PFSK-1 (cell line): ENCODE results near the gene PAQR3.

ENCODE experiments used
- POLR2AphosphoS5 ChIP-seq: IDR thresholded peaks from 2 replicates; pipeline ENCODE4 v1.6.1; 2012; ENCODE audit warnings: low read depth, mild to moderate bottlenecking, control low read depth, low read length, moderate library complexity
- REST ChIP-seq, 2 experiments: IDR thresholded peaks; 2 replicates each; pipeline versions ENCODE4 v1.6.1 to v1.8.0; 2011 to 2012; ENCODE audit warnings: low read depth in 2 of 2, low read length in 2 of 2, control low read depth in 1 of 2, inconsistent platforms in 1 of 2, mild to moderate bottlenecking in 1 of 2, moderate library complexity in 1 of 2; ENCODE audit not compliant: insufficient read depth in 1 of 2
- SIN3A ChIP-seq: IDR thresholded peaks from 2 replicates; pipeline ENCODE4 v1.6.1; 2012; ENCODE audit warnings: mild to moderate bottlenecking, low read length, moderate library complexity, borderline replicate concordance; ENCODE audit not compliant: insufficient read depth
- TAF1 ChIP-seq: IDR thresholded peaks from 2 replicates; pipeline ENCODE4 v1.6.1; 2012; ENCODE audit warnings: low read length, control low read depth, borderline replicate concordance; ENCODE audit not compliant: insufficient read depth

- TF ChIP-seq SIN3A (no peak), POLR2AphosphoS5 (no peak), TAF1 (no peak), REST (IDR thresholded peaks at IDR 0.05; ENCODE audit: insufficient read depth in 1 of 2, low read depth in 2 of 2, low read length in 2 of 2) (no peak)
Measured at GRCh38 chr4:78907638-78908037, 31.6 kb downstream of the PAQR3 start.
